NCI-H2196 treated with DMSO at 0.1 percent for 48 hours (cell line): Measurements from ENCODE around the gene RNF207.

ENCODE experiments used
- DNase-seq: peaks from one replicate; lab custom pipeline; 2025; ENCODE audit not compliant: unreplicated experiment; lab: John Stamatoyannopoulos, UW

RNF207 gene

GRCh38 chr1:6174621-6175410 is 31.1 kb upstream of the RNF207 start:
- no peak for DNase-seq

- no peak for DNase-seq
Measured at GRCh38 chr1:6175411-6175828, 30.5 kb upstream of the RNF207 start.

GRCh38 chr1:6176779-6177178 is 29.1 kb upstream of the RNF207 start:
- no peak for DNase-seq

- no peak for DNase-seq
Measured at GRCh38 chr1:6177681-6178380, 28.1 kb upstream of the RNF207 start.

GRCh38 chr1:6178751-6179563 is 27.0 kb upstream of the RNF207 start:
- DNase-seq, result no peak

- no peak for DNase-seq
Measured at GRCh38 chr1:6179564-6180175, 26.2 kb upstream of the RNF207 start.

- DNase-seq, result peak; percentile 58
Measured at GRCh38 chr1:6180268-6180706, 25.6 kb upstream of the RNF207 start, which contains the start of gene CHD5. Gene CHD5, minus strand, starts transcription at chr1:6180321. Its CDS starts 298 bp downstream, at chr1:6180023.

GRCh38 chr1:6180707-6181311 is 25.1 kb upstream of the RNF207 start:
- no peak for DNase-seq

- no peak for DNase-seq
Measured at GRCh38 chr1:6181347-6181770, 24.6 kb upstream of the RNF207 start.

- no peak for DNase-seq
Measured at GRCh38 chr1:6183520-6183989, 22.4 kb upstream of the RNF207 start.

GRCh38 chr1:6184083-6184783 is 21.7 kb upstream of the RNF207 start:
- DNase-seq, result no peak

GRCh38 chr1:6185151-6185550 is 20.8 kb upstream of the RNF207 start:
- DNase-seq, result no peak

- no peak for DNase-seq
Measured at GRCh38 chr1:6185635-6186382, 20.1 kb upstream of the RNF207 start.

- DNase-seq, result no peak
Measured at GRCh38 chr1:6188466-6188865, 17.5 kb upstream of the RNF207 start.

- DNase-seq, result no peak
Measured at GRCh38 chr1:6191968-6192367, 14.0 kb upstream of the RNF207 start.

GRCh38 chr1:6197746-6198427 is 8.0 kb upstream of the RNF207 start:
- no peak for DNase-seq

- DNase-seq, result no peak
Measured at GRCh38 chr1:6198646-6199297, 7.1 kb upstream of the RNF207 start.
